HG03159 (cell line): ENCODE results near the gene STEEP1.
A peak's percentile ranks its signal among the peaks of the same experiment; 100 is the strongest.

Source experiments
- ATAC-seq: cut with Tn5 transposase; IDR thresholded peaks from one replicate; pipeline ENCODE4 v1.9.1; 2021; ENCODE audit warnings: mild to moderate bottlenecking, moderate library complexity; ENCODE audit not compliant: unreplicated experiment

STEEP1 gene

DNA sequence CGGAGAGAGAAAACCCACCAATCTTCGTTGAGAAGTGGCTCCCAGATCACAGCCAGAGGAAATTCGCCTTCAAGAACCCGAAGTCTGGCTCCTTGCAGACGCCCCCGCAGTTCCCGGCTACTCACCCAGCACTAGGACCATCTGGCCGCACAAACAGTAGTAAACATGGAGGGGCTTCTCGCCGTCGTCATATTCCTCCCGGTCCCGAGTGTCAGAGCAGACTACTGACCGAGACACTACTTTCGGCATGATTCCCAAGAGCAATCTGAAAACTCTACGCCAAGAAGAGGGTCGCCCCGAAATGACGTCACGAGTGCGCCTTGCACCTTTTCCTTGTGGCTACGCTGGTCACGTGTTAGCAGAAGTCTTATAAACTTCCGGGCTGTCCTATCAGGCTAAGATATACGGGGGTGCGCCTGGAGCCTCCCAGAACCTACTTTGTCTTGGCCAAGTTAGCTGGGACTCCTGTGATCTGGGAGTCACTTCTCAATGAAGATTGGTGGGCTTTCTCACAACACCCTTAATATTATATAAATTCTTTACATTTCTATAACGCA, at the start of gene STEEP1:
TSS of gene STEEP1 (minus strand) at position 303 of the 557 bp plus-strand sequence. CDS start at position 249, 54 bp downstream.
- peak; percentile 91 for ATAC-seq

- no peak for ATAC-seq
Measured at GRCh38 chrX:119614776-119615175, 49.6 kb upstream of the STEEP1 start.

GRCh38 chrX:119607018-119607389, 41.8 kb upstream of the STEEP1 start:
- no peak for ATAC-seq

- ATAC-seq: peak; percentile 60
Measured at GRCh38 chrX:119606280-119607017, 41.2 kb upstream of the STEEP1 start, which contains the start of gene NKRF. Gene NKRF (minus strand): TSS chrX:119606424.

GRCh38 chrX:119605464-119606279, 40.5 kb upstream of the STEEP1 start:
- ATAC-seq: peak; percentile 33

DNA sequence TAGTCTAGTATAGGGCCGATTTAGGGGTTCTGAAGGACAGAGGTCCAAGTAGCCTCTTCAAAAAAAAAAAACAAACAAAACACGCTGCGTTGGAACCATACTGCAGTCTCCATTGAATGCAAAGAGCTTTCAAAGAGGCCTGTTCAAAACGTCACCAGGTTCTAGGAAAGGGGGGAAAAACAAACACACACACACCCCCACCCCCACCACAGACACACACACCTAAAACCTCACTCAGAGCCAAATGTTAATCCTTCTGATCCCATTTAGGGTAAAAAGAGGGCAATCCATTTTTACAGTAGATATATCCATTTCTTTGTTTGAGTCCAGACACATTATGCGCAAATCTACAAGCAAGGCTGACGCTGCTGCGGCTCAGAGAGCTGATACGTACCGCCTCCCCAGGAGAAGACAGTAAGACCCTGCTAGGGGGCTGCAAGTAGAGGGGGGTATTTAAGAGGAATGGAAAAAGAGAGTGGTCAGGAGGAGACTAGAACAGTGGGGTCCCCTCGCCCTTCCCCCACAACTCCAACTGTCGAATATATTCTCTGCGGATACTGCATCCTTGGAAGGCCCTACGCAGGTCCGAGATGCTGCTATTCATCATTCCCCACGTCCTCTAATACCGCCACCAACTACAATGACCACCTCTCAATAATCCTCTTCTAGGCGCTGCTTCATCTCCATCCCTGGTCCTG, 39.7 kb upstream of the STEEP1 start:
- ATAC-seq: no peak

DNA sequence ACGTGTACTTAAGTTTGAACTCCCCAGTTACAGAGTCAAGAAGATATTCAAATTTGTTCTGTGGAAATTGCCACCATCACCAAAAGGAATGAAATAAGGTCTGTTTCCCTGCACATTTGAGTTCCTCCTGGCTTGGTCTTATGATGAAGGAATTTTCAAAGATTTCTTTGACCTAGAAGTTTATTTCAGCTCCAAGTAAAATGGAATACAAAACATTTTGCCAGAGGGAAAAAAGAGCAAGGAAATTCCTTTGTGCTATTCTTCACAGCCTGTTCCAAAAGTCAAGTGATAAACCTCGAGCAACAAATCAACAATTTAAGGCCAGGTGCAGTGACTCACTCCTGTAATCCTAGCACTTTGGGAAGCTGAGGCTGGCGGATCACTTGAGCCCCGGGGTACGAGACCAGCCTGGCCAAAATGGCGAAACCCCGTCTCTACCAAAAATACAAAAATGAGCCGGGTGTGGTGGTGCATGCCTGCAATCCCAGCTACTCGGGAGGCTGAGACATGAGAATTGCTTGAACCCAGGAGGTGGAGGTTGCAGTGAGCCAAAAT, 37.6 kb upstream of the STEEP1 start:
- no peak for ATAC-seq

- no peak for ATAC-seq
Measured at GRCh38 chrX:119589810-119590209, 24.6 kb upstream of the STEEP1 start.

GRCh38 chrX:119583431-119584059, 18.3 kb upstream of the STEEP1 start:
- no peak for ATAC-seq

DNA sequence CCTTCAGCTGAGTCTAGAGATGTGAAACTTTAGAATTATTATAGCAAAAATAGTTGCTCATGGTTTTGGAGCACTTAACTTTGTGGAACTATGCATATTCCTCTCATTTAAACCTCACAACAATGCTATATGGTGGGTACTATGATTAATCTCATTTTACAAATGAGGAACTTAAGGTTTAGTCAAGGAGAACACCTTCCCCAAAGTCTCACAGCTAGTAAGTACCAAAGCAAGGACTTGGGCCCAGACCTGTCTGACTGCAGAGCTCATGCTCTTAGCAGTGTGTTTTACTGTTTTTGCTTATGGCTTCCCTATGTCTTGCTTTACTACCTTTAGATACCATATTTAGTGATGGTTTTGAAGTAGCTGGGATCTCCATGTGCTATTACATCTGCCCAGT, 14.2 kb upstream of the STEEP1 start:
- ATAC-seq: no peak

DNA sequence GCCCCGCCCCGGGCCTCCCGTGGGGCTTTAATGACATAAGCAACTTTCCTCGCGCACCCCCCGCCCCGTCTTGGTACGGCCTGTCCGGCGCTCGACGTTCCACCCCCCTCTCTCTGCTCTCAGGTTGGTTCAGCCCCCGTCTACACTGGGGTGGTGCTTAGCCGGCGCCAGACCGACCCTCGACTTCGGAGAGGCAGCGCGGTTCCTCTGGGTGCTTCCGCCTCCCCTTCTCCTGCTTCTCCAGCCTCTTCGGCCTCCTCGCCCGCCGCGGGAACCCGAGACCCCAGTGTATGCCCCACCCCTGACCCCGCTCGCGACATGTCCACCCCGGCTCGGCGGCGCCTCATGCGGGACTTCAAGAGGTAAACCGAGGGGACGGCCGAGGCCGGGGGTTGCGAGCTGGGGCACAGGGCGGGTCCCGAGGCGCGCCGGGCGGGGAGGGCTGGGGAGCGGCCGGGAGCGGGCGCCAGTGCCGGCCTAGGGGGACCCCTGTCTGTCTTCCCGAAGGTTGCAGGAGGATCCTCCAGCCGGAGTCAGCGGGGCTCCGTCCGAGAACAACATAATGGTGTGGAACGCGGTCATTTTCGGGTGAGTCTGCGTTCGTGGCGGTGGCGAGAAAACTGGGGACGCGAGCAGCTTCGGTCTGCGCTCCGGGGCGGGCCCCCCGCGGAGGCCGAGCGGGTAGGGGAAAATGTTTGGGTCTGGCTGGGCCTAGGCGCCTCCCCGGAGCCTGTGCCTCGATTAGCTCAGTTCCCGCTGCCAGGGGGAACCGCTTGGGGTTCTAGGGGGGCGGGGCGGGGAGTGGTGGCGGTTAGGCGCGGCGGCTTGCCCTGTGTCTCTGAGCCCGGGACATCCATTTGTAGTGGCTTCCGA, 9.4 kb upstream of the STEEP1 start, which contains the start of gene UBE2A:
TSS of gene UBE2A (plus strand) at position 170 of the 873 bp plus-strand sequence. CDS start at position 319, 149 bp downstream.
- peak; percentile 76 for ATAC-seq

DNA sequence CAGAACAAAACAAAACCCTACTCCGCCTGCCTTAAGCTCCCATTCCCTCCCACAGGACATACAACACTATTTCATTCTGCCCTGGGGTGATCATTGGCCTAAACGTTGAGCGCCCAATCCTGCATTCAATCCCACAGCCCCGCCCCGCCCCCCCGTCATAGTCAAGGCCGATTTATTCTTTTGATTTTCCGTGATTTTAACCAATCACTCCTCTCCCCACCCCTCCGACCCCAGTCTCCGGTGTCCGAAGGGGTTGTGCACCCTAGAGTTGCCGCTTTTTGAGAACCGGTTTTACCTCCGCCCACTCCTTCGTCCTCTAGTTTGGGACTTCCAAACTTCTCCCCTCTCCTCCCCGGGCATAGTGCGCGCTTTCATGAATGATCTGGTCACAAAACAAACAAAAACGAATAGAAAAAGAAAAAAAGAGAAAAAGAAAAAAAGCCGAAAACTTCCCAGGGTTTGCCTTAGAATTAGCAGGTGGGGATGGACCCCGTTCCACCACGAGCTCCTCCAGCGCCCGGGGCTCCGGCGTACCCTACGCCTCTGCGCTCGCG, 8.7 kb upstream of the STEEP1 start:
- no peak for ATAC-seq

DNA sequence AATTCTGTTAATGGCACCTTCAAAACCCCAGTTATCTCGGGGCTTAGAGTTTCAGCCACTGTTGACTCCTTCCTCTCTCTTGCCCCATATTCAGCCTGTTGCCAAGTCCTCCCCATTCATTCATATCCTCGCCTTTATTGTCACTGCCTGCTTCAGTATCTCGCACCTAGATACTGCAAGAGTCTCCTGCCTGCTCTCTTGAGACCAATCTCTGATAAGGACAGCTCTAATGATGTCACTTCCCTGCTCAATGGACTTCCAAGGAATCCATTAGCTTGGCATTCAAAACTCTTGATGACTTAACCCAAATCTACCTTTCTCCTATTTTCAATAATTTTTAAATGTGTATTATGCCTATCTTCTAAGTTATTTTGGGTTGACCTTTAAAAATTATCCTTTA, 8.0 kb upstream of the STEEP1 start:
- ATAC-seq: no peak

- no peak for ATAC-seq
Measured at GRCh38 chrX:119570351-119570835, 5.2 kb upstream of the STEEP1 start.

DNA sequence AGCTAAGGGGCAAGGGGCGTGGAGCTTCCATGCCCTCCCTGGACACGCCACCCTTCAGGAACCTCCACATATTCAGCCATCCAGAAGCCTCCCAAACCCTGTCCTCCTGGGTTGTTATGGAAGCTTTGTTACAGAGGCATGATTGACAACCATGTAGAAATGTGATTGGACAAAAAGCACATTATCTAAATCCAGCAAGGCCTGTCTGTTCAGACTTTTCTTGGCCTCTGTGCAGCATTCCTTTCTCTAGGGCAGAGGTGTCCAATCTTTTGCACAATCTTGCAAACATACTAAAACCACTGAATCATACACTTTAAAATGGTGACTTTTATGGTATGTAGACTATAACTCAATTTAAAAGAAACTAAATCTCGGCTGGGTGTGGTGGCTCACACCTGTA, 12.7 kb downstream of the STEEP1 start:
- ATAC-seq: no peak

- ATAC-seq: peak; percentile 56
Measured at GRCh38 chrX:119549327-119550016, 15.7 kb downstream of the STEEP1 start.

DNA sequence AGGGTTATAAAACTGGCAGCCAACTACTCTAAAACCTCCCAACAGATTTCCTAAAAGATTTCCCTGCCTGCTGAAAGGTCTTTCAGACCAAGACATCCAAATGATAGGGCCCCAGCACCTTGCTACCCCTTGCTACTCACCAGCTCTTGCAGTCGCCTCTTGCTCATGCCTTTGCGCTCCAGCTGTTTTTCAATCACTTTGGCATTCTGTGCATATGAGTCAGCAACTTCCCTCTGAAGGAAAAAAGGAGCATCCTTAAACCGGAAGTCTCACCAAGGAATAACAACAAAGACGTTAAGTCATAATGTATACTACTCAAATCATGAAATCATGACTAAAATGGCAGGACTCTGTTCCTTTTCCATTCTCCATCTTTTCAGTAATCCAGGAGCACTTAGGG, 24.0 kb downstream of the STEEP1 start:
- no peak for ATAC-seq

- no peak for ATAC-seq
Measured at GRCh38 chrX:119539872-119540271, 25.3 kb downstream of the STEEP1 start.
